ENCODE results near the gene CA14.

- TF ChIP-seq, protein P1, sequence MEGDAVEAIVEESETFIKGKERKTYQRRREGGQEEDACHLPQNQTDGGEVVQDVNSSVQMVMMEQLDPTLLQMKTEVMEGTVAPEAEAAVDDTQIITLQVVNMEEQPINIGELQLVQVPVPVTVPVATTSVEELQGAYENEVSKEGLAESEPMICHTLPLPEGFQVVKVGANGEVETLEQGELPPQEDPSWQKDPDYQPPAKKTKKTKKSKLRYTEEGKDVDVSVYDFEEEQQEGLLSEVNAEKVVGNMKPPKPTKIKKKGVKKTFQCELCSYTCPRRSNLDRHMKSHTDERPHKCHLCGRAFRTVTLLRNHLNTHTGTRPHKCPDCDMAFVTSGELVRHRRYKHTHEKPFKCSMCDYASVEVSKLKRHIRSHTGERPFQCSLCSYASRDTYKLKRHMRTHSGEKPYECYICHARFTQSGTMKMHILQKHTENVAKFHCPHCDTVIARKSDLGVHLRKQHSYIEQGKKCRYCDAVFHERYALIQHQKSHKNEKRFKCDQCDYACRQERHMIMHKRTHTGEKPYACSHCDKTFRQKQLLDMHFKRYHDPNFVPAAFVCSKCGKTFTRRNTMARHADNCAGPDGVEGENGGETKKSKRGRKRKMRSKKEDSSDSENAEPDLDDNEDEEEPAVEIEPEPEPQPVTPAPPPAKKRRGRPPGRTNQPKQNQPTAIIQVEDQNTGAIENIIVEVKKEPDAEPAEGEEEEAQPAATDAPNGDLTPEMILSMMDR (IDR thresholded peaks at IDR 0.05) = no peak
- no peak for TF ChIP-seq POLR2A (IDR thresholded peaks at IDR 0.05; ENCODE audit: low read depth)
These were observed 30.8 kb downstream of the CA14 start for GRCh38 chr1:150288382-150288781.

Data from esophagus muscularis mucosa (tissue), 3 donors.